ENCODE data around the gene LSM11.

Gene LSM11

GRCh38 chr5:157772127-157772526 lies 28.6 kb downstream of the LSM11 start:
- H3K4me1 ChIP-seq (ENCODE audit: low read length), result no peaks in the 10 kb centered on the region
- no peak overlapping the region for H3K9ac ChIP-seq (ENCODE audit: low read length)
- no peak overlapping the region for H3K4me2 ChIP-seq (ENCODE audit: low read length)
- no peak for TF ChIP-seq EZH2phosphoT487 (IDR thresholded peaks at IDR 0.05; ENCODE audit: low read depth)
- no peak for TF ChIP-seq CTCF (IDR thresholded peaks at IDR 0.05; ENCODE audit: low read depth, low read length)
- no peak overlapping the region for H2AFZ ChIP-seq (ENCODE audit: low read depth, low read length)
- no peaks in the 10 kb centered on the region for H3K36me3 ChIP-seq (replicated peaks; ENCODE audit: low read depth, low read length)
- no peaks in the 10 kb centered on the region for H4K20me1 ChIP-seq (ENCODE audit: insufficient read depth, low read length)
- no peaks in the 10 kb centered on the region for H3K27me3 ChIP-seq (ENCODE audit: low read depth, low read length)
- H3K79me2 ChIP-seq (ENCODE audit: low read length), result no peaks in the 10 kb centered on the region
- no peak overlapping the region for H3K4me3 ChIP-seq (ENCODE audit: low read length)
- H3K27ac ChIP-seq (ENCODE audit: low read length), result no peak overlapping the region
- no peaks in the 10 kb centered on the region for H3K9me3 ChIP-seq (ENCODE audit: insufficient read depth, low read length)

GRCh38 chr5:157778121-157778805 lies 34.8 kb downstream of the LSM11 start:
- Histone ChIP-seq H3K27me3 (ENCODE audit: low read depth, low read length) (no peaks in the 10 kb centered on the region), H3K9ac (ENCODE audit: low read length) (no peak overlapping the region), H3K9me3 (ENCODE audit: insufficient read depth, low read length) (no peaks in the 10 kb centered on the region), H3K79me2 (ENCODE audit: low read length) (no peaks in the 10 kb centered on the region), H2AFZ (ENCODE audit: low read depth, low read length) (no peak overlapping the region), H3K4me3 (ENCODE audit: low read length) (no peak overlapping the region), H3K36me3 (replicated peaks; ENCODE audit: low read depth, low read length) (no peaks in the 10 kb centered on the region), H3K27ac (ENCODE audit: low read length) (no peak overlapping the region), H3K4me2 (ENCODE audit: low read length) (no peak overlapping the region), H4K20me1 (ENCODE audit: insufficient read depth, low read length) (no peaks in the 10 kb centered on the region), H3K4me1 (ENCODE audit: low read length) (no peaks in the 10 kb centered on the region)
- TF ChIP-seq CTCF (IDR thresholded peaks at IDR 0.05; ENCODE audit: low read depth, low read length) (no peak), EZH2phosphoT487 (IDR thresholded peaks at IDR 0.05; ENCODE audit: low read depth) (no peak)

GRCh38 chr5:157779221-157779620 lies 35.7 kb downstream of the LSM11 start:
- Histone ChIP-seq H4K20me1 (ENCODE audit: insufficient read depth, low read length) (no peaks in the 10 kb centered on the region), H3K27ac (ENCODE audit: low read length) (no peak overlapping the region), H3K4me1 (ENCODE audit: low read length) (no peaks in the 10 kb centered on the region), H2AFZ (ENCODE audit: low read depth, low read length) (no peak overlapping the region), H3K9ac (ENCODE audit: low read length) (no peak overlapping the region), H3K79me2 (ENCODE audit: low read length) (no peaks in the 10 kb centered on the region), H3K4me2 (ENCODE audit: low read length) (no peak overlapping the region), H3K9me3 (ENCODE audit: insufficient read depth, low read length) (no peaks in the 10 kb centered on the region), H3K27me3 (ENCODE audit: low read depth, low read length) (no peaks in the 10 kb centered on the region), H3K36me3 (replicated peaks; ENCODE audit: low read depth, low read length) (peaks cover 4% of the 10 kb centered on the region), H3K4me3 (ENCODE audit: low read length) (no peak overlapping the region)
- TF ChIP-seq CTCF (IDR thresholded peaks at IDR 0.05; ENCODE audit: low read depth, low read length) (no peak), EZH2phosphoT487 (IDR thresholded peaks at IDR 0.05; ENCODE audit: low read depth) (no peak)

GRCh38 chr5:157785801-157786200 lies 42.3 kb downstream of the LSM11 start:
- Histone ChIP-seq H2AFZ (ENCODE audit: low read depth, low read length) (no peak overlapping the region), H3K27ac (ENCODE audit: low read length) (no peak overlapping the region), H3K36me3 (replicated peaks; ENCODE audit: low read depth, low read length) (peaks cover 38% of the 10 kb centered on the region)

More at GRCh38 chr5:157785801-157786200, 42.3 kb downstream of the LSM11 start:
- Histone ChIP-seq H3K27me3 (ENCODE audit: low read depth, low read length) (no peaks in the 10 kb centered on the region), H3K4me1 (ENCODE audit: low read length) (no peaks in the 10 kb centered on the region), H3K9me3 (ENCODE audit: insufficient read depth, low read length) (no peaks in the 10 kb centered on the region), H4K20me1 (ENCODE audit: insufficient read depth, low read length) (no peaks in the 10 kb centered on the region), H3K4me2 (ENCODE audit: low read length) (no peak overlapping the region), H3K4me3 (ENCODE audit: low read length) (no peak overlapping the region), H3K79me2 (ENCODE audit: low read length) (no peaks in the 10 kb centered on the region), H3K9ac (ENCODE audit: low read length) (no peak overlapping the region)
- TF ChIP-seq CTCF (IDR thresholded peaks at IDR 0.05; ENCODE audit: low read depth, low read length) (no peak), EZH2phosphoT487 (IDR thresholded peaks at IDR 0.05; ENCODE audit: low read depth) (no peak)

Measured in OCI-LY3 (cell line).